A549 (cell line): ENCODE data around the gene FXYD7. TPM values are rescaled to one million over a fixed set of nuclear protein-coding genes. Genes with fewer than 3 reads are reported as not detected.

ENCODE experiments used
- ATAC-seq, 2 experiments: fragments of 200-7000 bp in 1 of 2; fragments of >200 bp in 1 of 2; cut with Nextera tagmentation in 1 of 2; cut with Tn5 transposase in 1 of 2; 3 replicates each; pipeline versions ENCODE4 v1.8.0 to v1.9.1; 2018 to 2020; ENCODE audit warnings: mild to moderate bottlenecking in 1 of 2, moderate library complexity in 1 of 2
- CTCF ChIA-PET: fragments of 300-600 bp; sonication (Branson Sonifier 250); formaldehyde crosslinking; extraction: SDS; loops from one replicate; lab custom pipeline; 2021; ENCODE audit warnings: antibody characterized with exemption, inconsistent platforms; lab: Yijun Ruan, JAX
- POLR2A ChIA-PET: fragments of 350-600 bp; formaldehyde crosslinking; extraction: SDS; loops from one replicate; lab custom pipeline; 2021; ENCODE audit warnings: antibody characterized with exemption, inconsistent platforms; lab: Yijun Ruan, JAX
- DNase-seq, 2 experiments: peaks; one replicate each; pipeline versions ENCODE4 v3.0.0 to v3.0.0-alpha.2; 2011 to 2016; ENCODE audit warnings: low read depth in 1 of 2, low spot score in 1 of 2
- FAIRE-seq: peaks from 2 replicates; lab custom pipeline; 2011; peaks lifted over from hg19 to GRCh38; lab: Jason Lieb, UNC
- H3K27ac ChIP-seq, 2 experiments: fragments of >200 bp; sonication (Bioruptor Twin); formaldehyde crosslinking; 3 replicates each; pipeline ENCODE4 v1.5.1; 2016 to 2017
- H3K4me1 ChIP-seq: fragments of >200 bp; sonication (Bioruptor Twin); formaldehyde crosslinking; 3 replicates; pipeline ENCODE4 v1.6.1; 2016
- H3K4me2 ChIP-seq: fragments of >200 bp; sonication (Bioruptor Twin); formaldehyde crosslinking; 3 replicates; pipeline ENCODE4 v1.6.1; 2016
- H3K4me3 ChIP-seq: fragments of >200 bp; sonication (Bioruptor Twin); formaldehyde crosslinking; 3 replicates; pipeline ENCODE4 v1.5.1; 2016
- H3K9me3 ChIP-seq: fragments of >200 bp; sonication (Bioruptor Twin); formaldehyde crosslinking; 3 replicates; pipeline ENCODE4 v1.6.1; 2016
- BCL3 ChIP-seq: fragments of >200 bp; sonication (Bioruptor Twin); formaldehyde crosslinking; IDR thresholded peaks from 3 replicates; pipeline ENCODE4 v1.6.1; 2016
- BHLHE40 ChIP-seq: IDR thresholded peaks from 2 replicates; pipeline ENCODE4 v1.6.1; 2012; ENCODE audit warnings: low read depth, low read length, inconsistent platforms
- CEBPB ChIP-seq, 2 experiments: fragments of >200 bp in 1 of 2; sonication (Bioruptor Twin) in 1 of 2; formaldehyde crosslinking in 1 of 2; IDR thresholded peaks; 2 replicates each; pipeline ENCODE4 v1.6.1; 2012 to 2016
- EHF ChIP-seq: fragments of 250-450 bp; sonication (Bioruptor Pico); IDR thresholded peaks from 2 replicates; pipeline ENCODE4 v1.5.0; 2020; ENCODE audit warnings: mild to moderate bottlenecking
- EHMT2 ChIP-seq: fragments of 200-600 bp; sonication (generic); IDR thresholded peaks from 2 replicates; pipeline ENCODE4 v1.6.1; 2016; ENCODE audit warnings: antibody characterized with exemption, low read depth, mild to moderate bottlenecking, moderate library complexity
- ELK1 ChIP-seq: fragments of 150-350 bp; IDR thresholded peaks from 2 replicates; pipeline ENCODE4 v1.6.1; 2014; ENCODE audit warnings: low read depth, mild to moderate bottlenecking, low read length
- ESRRA ChIP-seq: fragments of 150-350 bp; IDR thresholded peaks from 2 replicates; pipeline ENCODE4 v1.6.1; 2014; ENCODE audit warnings: mild to moderate bottlenecking, low read length, borderline replicate concordance
- FOXS1 ChIP-seq: fragments of 250-450 bp; sonication (Bioruptor Pico); IDR thresholded peaks from 2 replicates; pipeline ENCODE4 v1.5.0; 2020; ENCODE audit warnings: mild to moderate bottlenecking, moderate library complexity
- HDAC2 ChIP-seq: fragments of 200-600 bp; sonication (generic); IDR thresholded peaks from 2 replicates; pipeline ENCODE4 v1.6.1; 2016
- HES2 ChIP-seq: fragments of >200 bp; sonication (Bioruptor Twin); formaldehyde crosslinking; IDR thresholded peaks from 2 replicates; pipeline ENCODE4 v1.6.1; 2016
- HOXA7 ChIP-seq: fragments of 250-450 bp; sonication (Bioruptor Pico); IDR thresholded peaks from 2 replicates; pipeline ENCODE4 v1.5.0; 2020; ENCODE audit warnings: mild to moderate bottlenecking, moderate library complexity
- JUNB ChIP-seq: fragments of >200 bp; sonication (Bioruptor Twin); formaldehyde crosslinking; IDR thresholded peaks from 2 replicates; pipeline ENCODE4 v1.6.1; 2016
- KDM1A ChIP-seq: fragments of 200-600 bp; sonication (generic); IDR thresholded peaks from 2 replicates; pipeline ENCODE4 v1.6.1; 2016; ENCODE audit warnings: low read depth, mild to moderate bottlenecking
- KDM5A ChIP-seq: fragments of 200-600 bp; sonication (generic); IDR thresholded peaks from 2 replicates; pipeline ENCODE4 v1.6.1; 2016; ENCODE audit warnings: antibody characterized with exemption, mild to moderate bottlenecking
- MAX ChIP-seq: IDR thresholded peaks from 2 replicates; pipeline ENCODE4 v1.6.1; 2012
- MAZ ChIP-seq: fragments of 150-350 bp; IDR thresholded peaks from 2 replicates; pipeline ENCODE4 v1.6.1; 2014; ENCODE audit warnings: antibody characterized with exemption, low read depth, low read length, borderline replicate concordance
- MYC ChIP-seq: IDR thresholded peaks from 2 replicates; pipeline ENCODE4 v1.6.1; 2012; ENCODE audit warnings: mild to moderate bottlenecking, inconsistent platforms, low read length, improper control_type of control experiment, borderline replicate concordance
- NFE2L2 ChIP-seq: fragments of 150-350 bp; conservative IDR thresholded peaks from 2 replicates; pipeline ENCODE4 v1.6.1; 2014; ENCODE audit warnings: low read length
- NPAS2 ChIP-seq: fragments of 250-450 bp; sonication (Bioruptor Pico); IDR thresholded peaks from 2 replicates; pipeline ENCODE4 v1.8.0; 2022; ENCODE audit warnings: mild to moderate bottlenecking, moderate library complexity, borderline replicate concordance
- NR3C1 ChIP-seq: fragments of >200 bp; sonication (Bioruptor Twin); formaldehyde crosslinking; IDR thresholded peaks from 3 replicates; pipeline ENCODE4 v1.6.1; 2017
- POLR2A ChIP-seq: IDR thresholded peaks from 2 replicates; pipeline ENCODE4 v1.6.1; 2012; ENCODE audit warnings: mild to moderate bottlenecking, low read length
- RAD21 ChIP-seq, 2 experiments: fragments of >200 bp in 1 of 2; sonication (Bioruptor Twin) in 1 of 2; formaldehyde crosslinking in 1 of 2; IDR thresholded peaks in 1 of 2; conservative IDR thresholded peaks in 1 of 2; 2 replicates in 1 of 2; 3 replicates in 1 of 2; pipeline ENCODE4 v1.6.1; 2012 to 2018; ENCODE audit warnings: inconsistent platforms in 1 of 2
- RARB ChIP-seq: fragments of 250-450 bp; sonication (Bioruptor Pico); IDR thresholded peaks from 2 replicates; pipeline ENCODE4 v1.8.0; 2021; ENCODE audit warnings: mild to moderate bottlenecking, moderate library complexity
- RNF2 ChIP-seq: fragments of 200-600 bp; sonication (generic); IDR thresholded peaks from 2 replicates; pipeline ENCODE4 v1.6.1; 2016; ENCODE audit warnings: low read depth, mild to moderate bottlenecking, antibody characterized with exemption, moderate library complexity, borderline replicate concordance
- SMC3 ChIP-seq: fragments of >200 bp; sonication (Bioruptor Twin); formaldehyde crosslinking; IDR thresholded peaks from 3 replicates; pipeline ENCODE4 v1.6.1; 2018; ENCODE audit warnings: inconsistent platforms
- TFCP2L1 ChIP-seq: fragments of 250-450 bp; sonication (Bioruptor Pico); IDR thresholded peaks from 2 replicates; pipeline ENCODE4 v1.5.0; 2021; ENCODE audit warnings: mild to moderate bottlenecking
- TP53 ChIP-seq: fragments of 250-450 bp; sonication (Bioruptor Pico); IDR thresholded peaks from 2 replicates; pipeline ENCODE4 v1.5.0; 2021; ENCODE audit warnings: mild to moderate bottlenecking, moderate library complexity
- ZC3H11A ChIP-seq: fragments of 450-650 bp; IDR thresholded peaks from 2 replicates; pipeline ENCODE4 v1.6.1; 2014; ENCODE audit warnings: antibody characterized with exemption, mild to moderate bottlenecking
- ZNF302 ChIP-seq: fragments of 250-450 bp; sonication (Bioruptor Pico); IDR thresholded peaks from 2 replicates; pipeline ENCODE4 v1.9.0; 2021; ENCODE audit warnings: inconsistent platforms, mild to moderate bottlenecking, moderate library complexity
- ZSCAN20 ChIP-seq: fragments of 250-450 bp; sonication (Bioruptor Pico); IDR thresholded peaks from 2 replicates; pipeline ENCODE4 v1.8.0; 2022; ENCODE audit warnings: mild to moderate bottlenecking, moderate library complexity
- WGBS: methylation state at CpG from one replicate; pipeline ENCODE4 v1.1.6; 2017; ENCODE audit errors: missing lambda C conversion rate; 5-methylcytosine and 5-hydroxymethylcytosine counted together
- polyA plus RNA-seq, 4 experiments: library from polyadenylated mRNA; depleted of rRNA in 3 of 4; stranded (reverse); fragments of >200 nt; fragmentation: RNase III in 1 of 4; extraction: RNeasy Plus Mini Kit Qiagen cat#74134 plus additional on column Dnase treatment in 1 of 4; gene quantifications; 2 replicates in 3 of 4; 3 replicates in 1 of 4; pipeline ENCODE4 v1.2.3, GENCODE V29; 2011 to 2017

The FXYD7 gene
- polyA plus RNA-seq, 2 of the 4 experiments (the other 2 are of a cell fraction) = not detected

- TF ChIP-seq BCL3 (0 out of 3 replicates have a peak, but pooled peaks have one; percentile 23), FOXS1 (CRISPR knock-in tag) (no peak), RARB (CRISPR knock-in tag) (no peak), ZC3H11A (no peak), BHLHE40 (no peak), ZSCAN20 (no peak), HDAC2 (no peak), ESRRA (no peak), MAZ (no peak), RNF2 (no peak), EHMT2 (no peak), CEBPB (IDR thresholded peaks at IDR 0.05) (no peak), MYC (no peak), KDM1A (no peak), RAD21 (conservative IDR thresholded peaks at IDR 0.05 in 1 of 2, IDR thresholded peaks at IDR 0.05 in 1 of 2) (no peak), HES2 (no peak)
Measured at GRCh38 chr19:35124098-35125060, 18.7 kb upstream of the FXYD7 start (continued).

- H3K4me2 ChIP-seq = peak overlapping the region; percentile 91; the same call in 1 of the 3 replicates
- no peak for FAIRE-seq
Measured at GRCh38 chr19:35125270-35125717, 17.8 kb upstream of the FXYD7 start.

GRCh38 chr19:35125749-35126623 lies 17.1 kb upstream of the FXYD7 start:
- no peaks in the 10 kb centered on the region for H3K9me3 ChIP-seq
- FAIRE-seq (no peak), ATAC-seq (no peak), DNase-seq (no peak)
- H3K4me1 ChIP-seq = peaks cover 17% of the 10 kb centered on the region
- H3K4me2 ChIP-seq = no peak overlapping the region
- ChIA-PET CTCF (interaction anchor here (0.6 to 7.6 kb wide), 12 partner anchors 10 to 369 kb away, joined by 3 to 145 read pairs (median 8); partner anchors contain the start of genes FXYD1, FXYD3 and LGI4), POLR2A (no interaction called here)
- no peak overlapping the region for H3K4me3 ChIP-seq
- WGBS = 90% methylated on average over 35 of the region's 35 CpGs
- no peak overlapping the region for H3K27ac ChIP-seq
- no peak for TF ChIP-seq KDM5A
- no peak for TF ChIP-seq ZC3H11A
- TF ChIP-seq ZNF302 (CRISPR knock-in tag) = no peak
- TF ChIP-seq TFCP2L1 (CRISPR knock-in tag) = no peak
- TF ChIP-seq SMC3 = no peak
- TF ChIP-seq ELK1 = no peak
- no peak for TF ChIP-seq HOXA7 (CRISPR knock-in tag)
- TF ChIP-seq TP53 (CRISPR knock-in tag) = no peak
- TF ChIP-seq NR3C1 = no peak
- no peak for TF ChIP-seq ESRRA
- TF ChIP-seq MAX = no peak
- no peak for TF ChIP-seq NFE2L2
- TF ChIP-seq RAD21 (conservative IDR thresholded peaks at IDR 0.05 in 1 of 2, IDR thresholded peaks at IDR 0.05 in 1 of 2) = no peak
- TF ChIP-seq EHF = no peak

More at GRCh38 chr19:35125270-35125717, 17.8 kb upstream of the FXYD7 start:
- H3K27ac ChIP-seq = peak overlapping the region; percentile 75 to 83; a peak in 5 of 6 replicates
- H3K4me1 ChIP-seq = peaks cover 24% of the 10 kb centered on the region
- POLR2A ChIA-PET = interaction anchor here (0.6 to 1.3 kb wide), 3 partner anchors 16 to 1281 kb away, joined by 6 to 9 read pairs (median 7); no protein-coding TSS in a partner anchor
- peak; percentile 22; the same call in 1 of the 2 replicates for TF ChIP-seq POLR2A
- TF ChIP-seq NPAS2 (CRISPR knock-in tag) = no peak
- no peak for TF ChIP-seq JUNB
- TF ChIP-seq, all 56 proteins: peak for 1
- no peak for DNase-seq
- H3K4me3 ChIP-seq = no peak overlapping the region
- WGBS = 88% methylated on average over 19 of the region's 19 CpGs
- CTCF ChIA-PET = interaction anchor here (0.6 to 7.6 kb wide), 12 partner anchors 9 to 370 kb away, joined by 3 to 145 read pairs (median 6); partner anchors contain the start of genes FXYD1, FXYD3 and LGI4
- no peaks in the 10 kb centered on the region for H3K9me3 ChIP-seq
- ATAC-seq = no peak
